ENCODE results near the gene CD58.

DNA sequence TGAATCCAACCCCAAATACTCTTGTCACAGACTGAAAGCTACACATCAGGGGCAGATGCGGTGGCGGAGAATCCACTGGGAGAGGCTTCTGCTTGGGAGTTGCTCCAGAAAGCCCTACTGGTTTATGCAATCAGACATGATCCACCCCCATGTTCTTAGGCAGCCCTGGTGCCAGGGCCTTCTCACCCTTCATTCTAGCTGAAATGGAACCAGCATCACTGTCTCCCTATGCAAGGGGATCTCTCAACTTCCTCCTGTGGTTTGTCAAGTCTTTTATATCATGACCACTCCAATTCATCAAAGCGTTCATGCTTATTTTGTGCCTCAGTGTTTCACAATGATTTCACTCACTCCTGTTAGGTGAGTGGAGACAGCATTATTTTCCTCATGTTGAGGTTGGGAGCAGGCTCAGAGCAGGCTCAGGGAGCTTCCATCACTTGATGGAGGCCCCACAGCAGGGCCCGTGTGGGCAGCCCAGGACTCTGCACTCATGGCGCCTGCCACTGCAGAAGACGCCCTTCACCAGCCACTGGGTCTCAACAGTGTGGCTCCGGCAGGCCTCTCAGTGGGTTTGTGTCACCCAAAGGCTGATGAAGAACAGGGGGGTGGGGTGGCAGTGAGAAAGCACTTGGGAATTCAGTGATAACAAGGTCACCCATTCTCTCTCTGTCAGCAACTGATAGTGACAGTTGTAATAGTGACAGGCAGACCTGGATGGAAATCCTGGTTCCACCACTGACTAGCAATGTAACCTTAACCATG, 67.1 kb downstream of the CD58 start:
- no peak for TF ChIP-seq POLR2AphosphoS5 (IDR thresholded peaks at IDR 0.05)
- TF ChIP-seq, protein P1, sequence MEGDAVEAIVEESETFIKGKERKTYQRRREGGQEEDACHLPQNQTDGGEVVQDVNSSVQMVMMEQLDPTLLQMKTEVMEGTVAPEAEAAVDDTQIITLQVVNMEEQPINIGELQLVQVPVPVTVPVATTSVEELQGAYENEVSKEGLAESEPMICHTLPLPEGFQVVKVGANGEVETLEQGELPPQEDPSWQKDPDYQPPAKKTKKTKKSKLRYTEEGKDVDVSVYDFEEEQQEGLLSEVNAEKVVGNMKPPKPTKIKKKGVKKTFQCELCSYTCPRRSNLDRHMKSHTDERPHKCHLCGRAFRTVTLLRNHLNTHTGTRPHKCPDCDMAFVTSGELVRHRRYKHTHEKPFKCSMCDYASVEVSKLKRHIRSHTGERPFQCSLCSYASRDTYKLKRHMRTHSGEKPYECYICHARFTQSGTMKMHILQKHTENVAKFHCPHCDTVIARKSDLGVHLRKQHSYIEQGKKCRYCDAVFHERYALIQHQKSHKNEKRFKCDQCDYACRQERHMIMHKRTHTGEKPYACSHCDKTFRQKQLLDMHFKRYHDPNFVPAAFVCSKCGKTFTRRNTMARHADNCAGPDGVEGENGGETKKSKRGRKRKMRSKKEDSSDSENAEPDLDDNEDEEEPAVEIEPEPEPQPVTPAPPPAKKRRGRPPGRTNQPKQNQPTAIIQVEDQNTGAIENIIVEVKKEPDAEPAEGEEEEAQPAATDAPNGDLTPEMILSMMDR (IDR thresholded peaks at IDR 0.05), result no peak
- TF ChIP-seq EP300 (IDR thresholded peaks at IDR 0.05), result no peak
